Heart left ventricle (tissue), 13 donors: ENCODE measurements around the gene TLE1.

ENCODE experiments used
- POLR2A ChIP-seq, 2 donors: fragments of 450-650 bp; IDR thresholded peaks; one replicate each; pipeline ENCODE4 v1.6.1; 2017; ENCODE audit warnings: antibody characterized with exemption in 2 of 2, mild to moderate bottlenecking in 2 of 2, moderate library complexity in 2 of 2
- TF ChIP-seq, protein P1 (sequence below), 12 donors: fragments of 200-600 bp; sonication (generic) in 4 of 12; IDR thresholded peaks; one replicate each; pipeline versions ENCODE4 v1.5.0 to v1.8.0; 2018 to 2022; ENCODE audit warnings: antibody characterized with exemption in 12 of 12, mild to moderate bottlenecking in 5 of 12
- donor health status: ischemic (EF 13 %, LVEDD 7.1; RV severe dilation, severe dysfunction).
- donor health status: DM: no; HTN: yes; CAD: no.
- donor health status: DM: no; HTN: no; CAD: no.
- donor health status: ischemic (EF 25% LVEDD 6.9; RV normal size, moderate dysfunction).
- donor health status: ischemic (EF 25% LVEDD 5.7; RV mildly dilated, moderate dysfunction).
- donor health status: ischemic (EF 35%, LVEDD 5.7; RV mildly dilated, moderate dysfunction).
- donor health status: nonischemic (EF 11% LVEDD 7.7; RV severe dilation, severe dysfunction).
- donor health status: DM: yes; HTN: yes; CAD: no.
- donor health status: PGD.
- donor health status: ischemic (EF 29% LVEDD 5.4; RV normal size, mild dysfunction).
- donor health status: nonischemic (EF 23%, LVEDD 6.1; RV moderate dilation, normal function).

DNA sequence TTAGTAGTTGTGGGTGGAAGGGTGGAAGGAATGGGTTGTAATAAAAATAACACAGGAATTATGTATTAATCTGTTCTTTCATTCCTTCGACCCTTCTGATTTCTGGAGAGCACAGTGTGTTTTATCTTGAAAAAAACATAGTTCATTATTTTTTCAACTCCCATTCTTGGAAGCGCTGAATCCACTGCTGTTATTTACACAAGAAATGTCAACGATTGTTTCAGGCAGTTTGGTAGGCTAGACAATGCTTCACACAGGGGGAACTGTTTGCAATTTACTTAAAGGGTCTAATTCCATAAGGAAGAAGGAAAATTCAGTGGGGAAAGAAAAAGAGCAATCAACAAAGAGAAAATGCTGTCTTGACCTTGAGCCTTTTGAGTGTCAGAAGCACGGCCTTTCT is 142.9 kb downstream of the TLE1 start:
- TF ChIP-seq, protein P1, sequence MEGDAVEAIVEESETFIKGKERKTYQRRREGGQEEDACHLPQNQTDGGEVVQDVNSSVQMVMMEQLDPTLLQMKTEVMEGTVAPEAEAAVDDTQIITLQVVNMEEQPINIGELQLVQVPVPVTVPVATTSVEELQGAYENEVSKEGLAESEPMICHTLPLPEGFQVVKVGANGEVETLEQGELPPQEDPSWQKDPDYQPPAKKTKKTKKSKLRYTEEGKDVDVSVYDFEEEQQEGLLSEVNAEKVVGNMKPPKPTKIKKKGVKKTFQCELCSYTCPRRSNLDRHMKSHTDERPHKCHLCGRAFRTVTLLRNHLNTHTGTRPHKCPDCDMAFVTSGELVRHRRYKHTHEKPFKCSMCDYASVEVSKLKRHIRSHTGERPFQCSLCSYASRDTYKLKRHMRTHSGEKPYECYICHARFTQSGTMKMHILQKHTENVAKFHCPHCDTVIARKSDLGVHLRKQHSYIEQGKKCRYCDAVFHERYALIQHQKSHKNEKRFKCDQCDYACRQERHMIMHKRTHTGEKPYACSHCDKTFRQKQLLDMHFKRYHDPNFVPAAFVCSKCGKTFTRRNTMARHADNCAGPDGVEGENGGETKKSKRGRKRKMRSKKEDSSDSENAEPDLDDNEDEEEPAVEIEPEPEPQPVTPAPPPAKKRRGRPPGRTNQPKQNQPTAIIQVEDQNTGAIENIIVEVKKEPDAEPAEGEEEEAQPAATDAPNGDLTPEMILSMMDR (IDR thresholded peaks at IDR 0.05) = no peak
- TF ChIP-seq POLR2A (IDR thresholded peaks at IDR 0.05) = no peak
